K562 (cell line): ENCODE data around the gene VPS45. TPM values are rescaled to one million over a fixed set of nuclear protein-coding genes. Genes with fewer than 3 reads are reported as not detected.
A peak's percentile ranks its signal among the peaks of the same experiment; 100 is the strongest.

ENCODE experiments used
- ARNT ChIP-seq, 2 experiments: fragments of 450-650 bp; IDR thresholded peaks; 2 replicates each; pipeline ENCODE4 v1.6.1; 2016; ENCODE audit warnings: mild to moderate bottlenecking in 1 of 2
- DIDO1 ChIP-seq: fragments of 450-650 bp; IDR thresholded peaks from 2 replicates; pipeline ENCODE4 v1.6.1; 2016; ENCODE audit warnings: low read depth, missing biosample characterization, missing genetic modification characterization
- ELF2 ChIP-seq: fragments of 250-450 bp; sonication (Bioruptor Pico); IDR thresholded peaks from 2 replicates; pipeline ENCODE4 v1.5.0; 2021; ENCODE audit warnings: mild to moderate bottlenecking
- FOXP1 ChIP-seq: sonication (generic); formaldehyde crosslinking; IDR thresholded peaks from 2 replicates; pipeline ENCODE4 v1.8.0; 2022; ENCODE audit warnings: mild to moderate bottlenecking, missing genetic modification reagents
- HOXB6 ChIP-seq: fragments of 250-450 bp; sonication (Bioruptor Pico); IDR thresholded peaks from 2 replicates; pipeline ENCODE4 v1.5.1; 2022; ENCODE audit warnings: mild to moderate bottlenecking, borderline replicate concordance
- IFI16 ChIP-seq: fragments of 250-450 bp; sonication (Bioruptor Pico); IDR thresholded peaks from 2 replicates; pipeline ENCODE4 v2.1.2; 2022; ENCODE audit warnings: mild to moderate bottlenecking, inconsistent platforms
- MCM5 ChIP-seq: fragments of 450-650 bp; IDR thresholded peaks from 2 replicates; pipeline ENCODE4 v1.6.1; 2016; ENCODE audit warnings: low read depth
- POLR2A ChIP-seq: fragments of 450-650 bp; conservative IDR thresholded peaks from 2 replicates; pipeline ENCODE4 v1.6.1; 2016
- SMARCC2 ChIP-seq: fragments of 450-650 bp; IDR thresholded peaks from 2 replicates; pipeline ENCODE4 v1.6.1; 2017; ENCODE audit warnings: antibody characterized with exemption, moderate library complexity, mild to moderate bottlenecking, low read depth
- SMARCE1 ChIP-seq: fragments of 450-650 bp; IDR thresholded peaks from 2 replicates; pipeline ENCODE4 v1.7.1; 2016; ENCODE audit warnings: mild to moderate bottlenecking
- ZC3H8 ChIP-seq: fragments of 450-650 bp; IDR thresholded peaks from 2 replicates; pipeline ENCODE4 v1.6.1; 2017
- ZNF121 ChIP-seq: sonication (generic); formaldehyde crosslinking; conservative IDR thresholded peaks from 2 replicates; pipeline ENCODE4 v1.8.0; 2022; ENCODE audit warnings: missing genetic modification reagents
- ZNF695 ChIP-seq: fragments of 450-650 bp; formaldehyde crosslinking; IDR thresholded peaks from 2 replicates; pipeline ENCODE4 v1.4.0; 2020; ENCODE audit warnings: mild to moderate bottlenecking, moderate library complexity
- ZNF76 ChIP-seq: fragments of 250-450 bp; sonication (Bioruptor Pico); IDR thresholded peaks from 2 replicates; pipeline ENCODE4 v1.4.0; 2020; ENCODE audit warnings: mild to moderate bottlenecking, moderate library complexity, borderline replicate concordance
- polyA plus RNA-seq, 8 experiments: library from polyadenylated mRNA; depleted of rRNA in 4 of 8; stranded (reverse) in 5 of 8; unstranded in 3 of 8; fragments of >200 nt; fragmentation: Nextera tagmentation in 2 of 8; fragmentation: Illumina TruSeq in 1 of 8; extraction: Ambion mirVana in 2 of 8; extraction: Trizol in 1 of 8; gene quantifications; 2 replicates each; pipeline versions ENCODE4 v1.2.1 to v1.2.3, GENCODE V29; 2011 to 2014; ENCODE audit warnings: inconsistent platforms in 1 of 8, missing spikeins in 1 of 8
- total RNA-seq, 7 experiments: library from RNA; depleted of rRNA in 6 of 7; stranded (reverse); fragments of >200 nt in 6 of 7; fragmentation: Illumina TruSeq in 2 of 7; extraction: Trizol in 2 of 7; gene quantifications; 2 replicates each; pipeline versions ENCODE4 v1.2.1 to v1.2.3, GENCODE V29; 2011 to 2021; ENCODE audit warnings: low replicate concordance in 1 of 7
- TF ChIP-seq, protein P1 (sequence below): IDR thresholded peaks from 3 replicates; pipeline ENCODE4 v1.6.1; 2011; ENCODE audit warnings: borderline replicate concordance, mild to moderate bottlenecking, moderate library complexity; ENCODE audit not compliant: insufficient read length; ENCODE audit errors: extremely low read depth
- TF ChIP-seq, protein P2 (sequence below), 3 experiments: fragments of 200-800 bp in 1 of 3; sonication (Bioruptor generic) in 1 of 3; sonication (generic) in 1 of 3; formaldehyde crosslinking in 1 of 3; IDR thresholded peaks; 2 replicates each; pipeline versions ENCODE4 v1.6.1 to v1.8.0; 2016 to 2022; ENCODE audit warnings: mild to moderate bottlenecking in 2 of 3, missing compliant biosample characterization in 2 of 3, missing genetic modification characterization in 2 of 3, missing genetic modification reagents in 1 of 3
- TF ChIP-seq, protein P3 (sequence below), 2 experiments: fragments of 200-800 bp in 1 of 2; sonication (Bioruptor generic) in 1 of 2; sonication (generic) in 1 of 2; formaldehyde crosslinking in 1 of 2; IDR thresholded peaks in 1 of 2; conservative IDR thresholded peaks in 1 of 2; 2 replicates each; pipeline versions ENCODE4 v1.5.0 to v1.6.1; 2016 to 2020; ENCODE audit warnings: missing compliant biosample characterization in 1 of 2, missing genetic modification characterization in 1 of 2, missing genetic modification reagents in 1 of 2

VPS45 gene
- total and polyA plus RNA-seq, 9 of the 15 experiments (the other 6 are each of a cell fraction or from before 2014, with no cell fraction given): 17.9 to 48.2 (median 34.4) TPM

DNA sequence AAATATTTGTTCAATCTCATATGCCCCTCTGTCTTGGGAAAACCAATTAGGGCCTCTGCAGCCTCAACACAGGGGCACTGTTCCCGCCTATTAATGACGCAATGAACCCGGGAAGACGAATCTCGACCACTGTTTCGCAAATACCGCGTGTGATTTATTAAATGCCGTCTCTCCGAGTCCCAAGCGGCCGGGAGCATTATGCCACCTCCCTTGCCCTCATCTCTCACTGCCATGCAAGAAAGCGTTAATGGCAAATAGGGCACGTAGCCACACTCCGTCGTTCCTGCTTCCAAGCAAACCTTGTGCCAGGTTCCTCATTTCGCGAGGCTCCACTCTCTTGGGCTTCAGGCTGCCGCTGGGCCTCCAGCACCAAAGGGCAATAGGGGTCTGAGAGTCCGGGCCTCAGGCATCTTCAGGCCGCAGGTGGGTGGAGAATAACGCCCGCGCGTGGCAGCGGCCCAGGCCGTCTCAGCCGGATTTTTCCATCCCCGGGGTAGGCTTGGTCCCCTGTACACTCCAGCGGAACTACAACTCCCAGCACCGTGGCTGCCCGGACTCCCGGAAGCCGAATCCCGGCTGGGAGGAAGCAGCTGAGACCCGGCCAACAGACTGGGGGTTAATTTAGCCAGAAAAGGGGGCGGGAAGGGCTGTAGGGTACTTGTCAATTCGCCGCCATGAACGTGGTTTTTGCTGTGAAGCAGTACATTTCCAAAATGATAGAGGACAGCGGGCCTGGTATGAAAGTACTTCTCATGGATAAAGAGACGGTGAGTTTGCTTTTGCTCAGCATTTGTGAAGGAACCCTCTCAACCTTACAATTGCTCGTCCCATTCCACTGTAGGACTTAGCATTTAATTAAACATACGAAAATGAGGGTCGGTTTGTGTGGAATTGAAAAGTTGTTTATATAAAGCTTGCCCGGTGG is at the start of gene VPS45 (continued):
- TF ChIP-seq DIDO1 (tag): peak; percentile 90
- no peak for TF ChIP-seq MCM5
- TF ChIP-seq, protein P1, sequence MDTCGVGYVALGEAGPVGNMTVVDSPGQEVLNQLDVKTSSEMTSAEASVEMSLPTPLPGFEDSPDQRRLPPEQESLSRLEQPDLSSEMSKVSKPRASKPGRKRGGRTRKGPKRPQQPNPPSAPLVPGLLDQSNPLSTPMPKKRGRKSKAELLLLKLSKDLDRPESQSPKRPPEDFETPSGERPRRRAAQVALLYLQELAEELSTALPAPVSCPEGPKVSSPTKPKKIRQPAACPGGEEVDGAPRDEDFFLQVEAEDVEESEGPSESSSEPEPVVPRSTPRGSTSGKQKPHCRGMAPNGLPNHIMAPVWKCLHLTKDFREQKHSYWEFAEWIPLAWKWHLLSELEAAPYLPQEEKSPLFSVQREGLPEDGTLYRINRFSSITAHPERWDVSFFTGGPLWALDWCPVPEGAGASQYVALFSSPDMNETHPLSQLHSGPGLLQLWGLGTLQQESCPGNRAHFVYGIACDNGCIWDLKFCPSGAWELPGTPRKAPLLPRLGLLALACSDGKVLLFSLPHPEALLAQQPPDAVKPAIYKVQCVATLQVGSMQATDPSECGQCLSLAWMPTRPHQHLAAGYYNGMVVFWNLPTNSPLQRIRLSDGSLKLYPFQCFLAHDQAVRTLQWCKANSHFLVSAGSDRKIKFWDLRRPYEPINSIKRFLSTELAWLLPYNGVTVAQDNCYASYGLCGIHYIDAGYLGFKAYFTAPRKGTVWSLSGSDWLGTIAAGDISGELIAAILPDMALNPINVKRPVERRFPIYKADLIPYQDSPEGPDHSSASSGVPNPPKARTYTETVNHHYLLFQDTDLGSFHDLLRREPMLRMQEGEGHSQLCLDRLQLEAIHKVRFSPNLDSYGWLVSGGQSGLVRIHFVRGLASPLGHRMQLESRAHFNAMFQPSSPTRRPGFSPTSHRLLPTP: no peak
- no peak for TF ChIP-seq SMARCE1
- TF ChIP-seq ELF2 (CRISPR knock-in tag): peak; percentile 85
- no peak for TF ChIP-seq ZC3H8
- TF ChIP-seq ARNT (IDR thresholded peaks at IDR 0.05): no peak
- peak; percentile 79 for TF ChIP-seq FOXP1 (CRISPR knock-in tag)
- peak; percentile 83 for TF ChIP-seq POLR2A
- TF ChIP-seq, protein P2, sequence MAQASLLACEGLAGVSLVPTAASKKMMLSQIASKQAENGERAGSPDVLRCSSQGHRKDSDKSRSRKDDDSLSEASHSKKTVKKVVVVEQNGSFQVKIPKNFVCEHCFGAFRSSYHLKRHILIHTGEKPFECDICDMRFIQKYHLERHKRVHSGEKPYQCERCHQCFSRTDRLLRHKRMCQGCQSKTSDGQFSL (CRISPR knock-in tag; IDR thresholded peaks at IDR 0.05): no peak
- TF ChIP-seq, protein P2 (tag; IDR thresholded peaks at IDR 0.05): no peak
- 0 out of 2 replicates have a peak, but pooled peaks have one; percentile 56 for TF ChIP-seq ZNF76 (CRISPR knock-in tag)
- TF ChIP-seq IFI16 (CRISPR knock-in tag): no peak
- no peak for TF ChIP-seq ZNF695
- TF ChIP-seq HOXB6: no peak
- TF ChIP-seq SMARCC2: 0 out of 2 replicates have a peak, but pooled peaks have one; percentile 14
- TF ChIP-seq ZNF121 (CRISPR knock-in tag): no peak; the same call in 1 of the 2 replicates
- TF ChIP-seq, protein P3, sequence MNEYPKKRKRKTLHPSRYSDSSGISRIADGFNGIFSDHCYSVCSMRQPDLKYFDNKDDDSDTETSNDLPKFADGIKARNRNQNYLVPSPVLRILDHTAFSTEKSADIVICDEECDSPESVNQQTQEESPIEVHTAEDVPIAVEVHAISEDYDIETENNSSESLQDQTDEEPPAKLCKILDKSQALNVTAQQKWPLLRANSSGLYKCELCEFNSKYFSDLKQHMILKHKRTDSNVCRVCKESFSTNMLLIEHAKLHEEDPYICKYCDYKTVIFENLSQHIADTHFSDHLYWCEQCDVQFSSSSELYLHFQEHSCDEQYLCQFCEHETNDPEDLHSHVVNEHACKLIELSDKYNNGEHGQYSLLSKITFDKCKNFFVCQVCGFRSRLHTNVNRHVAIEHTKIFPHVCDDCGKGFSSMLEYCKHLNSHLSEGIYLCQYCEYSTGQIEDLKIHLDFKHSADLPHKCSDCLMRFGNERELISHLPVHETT (CRISPR knock-in tag; conservative IDR thresholded peaks at IDR 0.05 in 1 of 2, IDR thresholded peaks at IDR 0.05 in 1 of 2): no peak
